Measurements from ENCODE around the gene PADI4.
"Not testable (repeated sequence)": the region's sequence is repeated elsewhere in the genome, so short reads cannot be mapped to it uniquely, and the experiment has no call there.

The PADI4 gene

GRCh38 chr1:17318262-17318661, 10.3 kb downstream of the PADI4 start:
- TF ChIP-seq, protein P1, sequence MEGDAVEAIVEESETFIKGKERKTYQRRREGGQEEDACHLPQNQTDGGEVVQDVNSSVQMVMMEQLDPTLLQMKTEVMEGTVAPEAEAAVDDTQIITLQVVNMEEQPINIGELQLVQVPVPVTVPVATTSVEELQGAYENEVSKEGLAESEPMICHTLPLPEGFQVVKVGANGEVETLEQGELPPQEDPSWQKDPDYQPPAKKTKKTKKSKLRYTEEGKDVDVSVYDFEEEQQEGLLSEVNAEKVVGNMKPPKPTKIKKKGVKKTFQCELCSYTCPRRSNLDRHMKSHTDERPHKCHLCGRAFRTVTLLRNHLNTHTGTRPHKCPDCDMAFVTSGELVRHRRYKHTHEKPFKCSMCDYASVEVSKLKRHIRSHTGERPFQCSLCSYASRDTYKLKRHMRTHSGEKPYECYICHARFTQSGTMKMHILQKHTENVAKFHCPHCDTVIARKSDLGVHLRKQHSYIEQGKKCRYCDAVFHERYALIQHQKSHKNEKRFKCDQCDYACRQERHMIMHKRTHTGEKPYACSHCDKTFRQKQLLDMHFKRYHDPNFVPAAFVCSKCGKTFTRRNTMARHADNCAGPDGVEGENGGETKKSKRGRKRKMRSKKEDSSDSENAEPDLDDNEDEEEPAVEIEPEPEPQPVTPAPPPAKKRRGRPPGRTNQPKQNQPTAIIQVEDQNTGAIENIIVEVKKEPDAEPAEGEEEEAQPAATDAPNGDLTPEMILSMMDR (IDR thresholded peaks at IDR 0.05; ENCODE audit: low read length, missing control alignments), result no peak
- H3K4me3 ChIP-seq (replicated peaks; ENCODE audit: low read depth, low read length), result no peak overlapping the region
- DNase-seq (ENCODE audit: low read depth), result no peak

- TF ChIP-seq, protein P1 (IDR thresholded peaks at IDR 0.05; ENCODE audit: low read length, missing control alignments), result no peak
- H3K4me3 ChIP-seq (replicated peaks; ENCODE audit: low read depth, low read length), result no peak overlapping the region
- no peak for DNase-seq (ENCODE audit: low read depth)
Observed at GRCh38 chr1:17319561-17320350, 11.8 kb downstream of the PADI4 start.

DNA sequence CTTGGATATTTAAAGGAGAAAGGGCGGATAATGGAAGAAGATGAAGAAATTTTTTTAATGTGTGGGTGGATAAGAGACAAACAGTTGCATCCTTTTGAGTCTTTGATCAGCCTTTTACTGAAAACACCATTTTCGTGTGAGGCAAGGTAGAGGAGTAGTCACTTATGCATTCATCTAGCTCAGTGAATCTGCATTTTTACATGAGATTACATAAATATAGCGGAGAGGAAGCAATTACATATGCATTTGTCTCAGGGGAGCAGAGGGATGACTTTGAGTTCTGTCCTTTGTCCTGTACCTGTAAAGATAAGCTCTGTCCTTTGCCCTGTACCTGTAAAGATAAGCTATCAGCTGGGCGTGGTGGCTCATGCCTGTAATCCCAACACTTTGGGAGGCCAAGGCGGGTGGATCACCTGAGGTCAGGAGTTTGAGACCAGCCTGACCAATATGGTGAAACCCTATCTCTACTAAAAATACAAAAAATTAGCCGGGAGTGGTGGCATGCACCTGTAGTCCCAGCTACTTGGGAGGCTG, 13.9 kb downstream of the PADI4 start:
- not testable (repeated sequence) for DNase-seq (ENCODE audit: low read depth); H3K4me3 ChIP-seq (replicated peaks; ENCODE audit: low read depth, low read length)

- TF ChIP-seq, protein P1 (IDR thresholded peaks at IDR 0.05; ENCODE audit: low read length, missing control alignments), result no peak
- DNase-seq (ENCODE audit: low read depth), result no peak
- H3K4me3 ChIP-seq (replicated peaks; ENCODE audit: low read depth, low read length), result no peak overlapping the region
Observed at GRCh38 chr1:17328855-17329254, 20.9 kb downstream of the PADI4 start.

DNA sequence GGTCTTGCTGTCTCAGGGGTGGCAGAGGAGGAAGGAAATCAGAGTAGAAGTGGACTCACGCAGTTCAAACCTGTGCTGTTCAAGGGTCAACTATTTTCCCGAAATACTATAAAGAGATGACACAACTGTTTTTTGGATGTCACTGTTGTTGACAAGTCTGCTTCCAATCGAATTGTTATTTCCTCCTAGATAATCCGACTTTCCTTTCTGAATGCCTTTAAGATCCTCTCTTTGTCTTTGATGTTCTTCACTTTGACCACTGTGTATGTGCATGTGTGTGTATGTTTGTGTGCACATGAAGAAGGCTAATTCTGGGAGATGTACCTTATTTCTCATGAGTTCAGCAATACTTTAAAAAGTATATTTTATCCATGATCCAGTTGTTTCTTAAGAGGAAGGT, 21.6 kb downstream of the PADI4 start:
- TF ChIP-seq, protein P1 (IDR thresholded peaks at IDR 0.05; ENCODE audit: low read length, missing control alignments), result no peak

GRCh38 chr1:17330856-17331255, 22.9 kb downstream of the PADI4 start:
- TF ChIP-seq, protein P1 (IDR thresholded peaks at IDR 0.05; ENCODE audit: low read length, missing control alignments), result no peak
- no peak for DNase-seq (ENCODE audit: low read depth)
- no peak overlapping the region for H3K4me3 ChIP-seq (replicated peaks; ENCODE audit: low read depth, low read length)

More for the DNA sequence above, 21.6 kb downstream of the PADI4 start:
- no peak overlapping the region for H3K4me3 ChIP-seq (replicated peaks; ENCODE audit: low read depth, low read length)
- no peak for DNase-seq (ENCODE audit: low read depth)

DNA sequence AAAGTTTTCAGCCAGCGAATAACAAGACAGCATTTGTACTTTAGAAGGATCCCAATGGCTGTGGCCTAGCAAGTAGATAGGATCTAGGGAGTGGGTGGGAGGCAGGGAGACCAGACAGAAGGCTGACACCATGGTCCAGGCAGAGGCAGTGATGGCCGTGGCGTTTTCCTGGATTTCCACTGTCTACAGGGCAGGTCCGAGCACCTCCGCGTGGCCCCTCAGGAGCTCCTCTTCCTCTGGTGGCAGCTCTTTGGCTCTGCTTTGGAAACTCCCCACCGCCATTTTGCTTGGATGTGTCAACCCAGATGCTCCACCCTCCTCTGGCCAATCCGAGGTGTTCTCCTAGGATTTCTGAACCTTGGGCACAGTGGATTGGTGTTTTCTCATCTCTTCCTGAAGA, 25.1 kb downstream of the PADI4 start:
- no peak for DNase-seq (ENCODE audit: low read depth)
- TF ChIP-seq, protein P1 (IDR thresholded peaks at IDR 0.05; ENCODE audit: low read length, missing control alignments), result no peak
- H3K4me3 ChIP-seq (replicated peaks; ENCODE audit: low read depth, low read length), result no peak overlapping the region

All from fibroblast of pulmonary artery (primary cell).